Stimulated activated naive B cell treated with anti-CD40 and anti-IgM and Interleukin-4, amounts not matched to agents 10 μg/mL and 1 μg/mL and 100 μg/mL, for 72 hours (primary cell): ENCODE data around the gene RIPK1.

Source experiments
- ATAC-seq, 2 donors: fragments of 150-1000 bp; cut with Tn5 transposase; replicated peaks; 2 replicates each; pipeline ENCODE4 v1.10.0; 2021; ENCODE audit warnings: moderate library complexity in 1 of 2
- DNase-seq: peaks from one replicate; pipeline ENCODE4 v3.0.0; 2021
- H3K27ac Mint-ChIP-seq: one replicate; pipeline ENCODE4 v1.8.0; 2022; ENCODE audit warnings: mild to moderate bottlenecking, mixed read lengths
- H3K27me3 Mint-ChIP-seq, 2 donors: one replicate each; pipeline ENCODE4 v1.8.0; 2022; ENCODE audit warnings: mixed read lengths in 2 of 2
- H3K36me3 Mint-ChIP-seq, 2 donors: one replicate each; pipeline ENCODE4 v1.8.0; 2022; ENCODE audit warnings: mixed read lengths in 2 of 2, mild to moderate bottlenecking in 1 of 2
- H3K4me1 Mint-ChIP-seq, 2 donors: one replicate each; pipeline ENCODE4 v1.8.0; 2022; ENCODE audit warnings: mixed read lengths in 2 of 2, mild to moderate bottlenecking in 1 of 2
- H3K4me3 Mint-ChIP-seq, 2 donors: one replicate each; pipeline ENCODE4 v1.8.0; 2022; ENCODE audit warnings: mild to moderate bottlenecking in 2 of 2, mixed read lengths in 2 of 2, moderate library complexity in 1 of 2
- H3K9me3 Mint-ChIP-seq, 2 donors: one replicate each; pipeline ENCODE4 v1.8.0; 2022; ENCODE audit warnings: mixed read lengths in 2 of 2, mild to moderate bottlenecking in 1 of 2

RIPK1 gene

GRCh38 chr6:3162565-3163247 is 94.4 kb downstream of the RIPK1 start:
- DNase-seq (peak; percentile 49), ATAC-seq (peak; percentile 84 to 86)
- Mint-ChIP-seq H3K9me3 (peaks cover 2 to 4% of the 10 kb centered on the region in 2 donors), H3K27me3 (peaks cover 0 to 12% of the 10 kb centered on the region in 2 donors), H3K36me3 (peaks cover 4 to 8% of the 10 kb centered on the region in 2 donors), H3K4me1 (peaks cover 17 to 30% of the 10 kb centered on the region in 2 donors), H3K27ac (peak overlapping the region; percentile 49), H3K4me3 (peak overlapping the region; percentile 78 to 81)

- DNase-seq (no peak), ATAC-seq (peak; percentile 8 to 11)
- Mint-ChIP-seq H3K27ac (peak overlapping the region; percentile 49), H3K36me3 (peaks cover 4 to 8% of the 10 kb centered on the region in 2 donors), H3K4me1 (peaks cover 15 to 30% of the 10 kb centered on the region in 2 donors), H3K9me3 (peaks cover 2 to 4% of the 10 kb centered on the region in 2 donors), H3K27me3 (peaks cover 0 to 12% of the 10 kb centered on the region in 2 donors), H3K4me3 (peak overlapping the region; percentile 78 to 81)
Observed at GRCh38 chr6:3163248-3163594, 94.9 kb downstream of the RIPK1 start.

- ATAC-seq (no peak), DNase-seq (no peak)
- peaks cover 0 to 12% of the 10 kb centered on the region in 2 donors for H3K27me3 Mint-ChIP-seq
- H3K4me3 Mint-ChIP-seq: no peak overlapping the region
- H3K9me3 Mint-ChIP-seq: peaks cover 2 to 4% of the 10 kb centered on the region in 2 donors
- H3K4me1 Mint-ChIP-seq: peaks cover 14 to 30% of the 10 kb centered on the region in 2 donors
- no peak overlapping the region for H3K27ac Mint-ChIP-seq
- peaks cover 4 to 8% of the 10 kb centered on the region in 2 donors for H3K36me3 Mint-ChIP-seq
Observed at GRCh38 chr6:3164388-3164787, 96.1 kb downstream of the RIPK1 start.
